Putamen (tissue), 1 donor: ENCODE measurements around the gene RB1.
"Not testable (repeated sequence)": the region's sequence is repeated elsewhere in the genome, so short reads cannot be mapped to it uniquely, and the experiment has no call there.

Source experiments
- DNase-seq: peaks from one replicate; pipeline ENCODE4 v3.0.0-alpha.2; 2016; ENCODE audit warnings: low spot score

RB1 gene

GRCh38 chr13:48410199-48410598, 106.6 kb downstream of the RB1 start:
- no peak for DNase-seq

GRCh38 chr13:48411147-48411794, 107.7 kb downstream of the RB1 start:
- no peak for DNase-seq

DNA sequence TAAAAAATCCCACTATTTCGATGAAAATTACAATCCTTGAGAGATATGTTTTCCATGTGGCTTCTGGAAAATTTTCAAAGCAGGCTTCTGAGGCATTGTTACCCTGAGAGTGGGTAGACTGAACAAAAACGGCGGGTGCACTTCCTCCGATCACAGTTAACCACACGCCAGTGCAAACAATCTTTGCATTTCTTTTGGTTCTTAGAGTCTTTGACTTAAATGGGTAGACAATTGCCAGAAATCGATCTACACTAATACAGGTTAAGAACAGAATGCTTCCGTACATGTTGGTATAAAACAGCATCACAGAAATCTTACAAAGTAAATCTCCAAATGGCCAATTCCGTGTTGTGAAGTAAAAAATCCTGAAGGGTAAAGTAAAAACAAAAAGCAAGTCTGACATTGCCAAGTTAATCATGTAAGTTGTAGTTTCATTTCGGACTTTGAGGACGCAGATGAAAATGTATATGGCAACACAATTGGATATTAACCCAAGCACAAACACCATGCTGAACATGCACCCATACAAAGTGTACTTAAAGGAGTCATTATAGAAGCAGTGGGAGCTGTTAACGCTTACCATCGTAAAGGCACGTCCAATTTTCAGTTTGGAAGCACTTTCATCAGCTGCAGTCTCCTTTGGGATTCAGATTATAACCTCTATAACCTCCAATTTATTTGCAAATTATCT, 108.4 kb downstream of the RB1 start:
- no peak for DNase-seq

GRCh38 chr13:48412881-48413351, 109.4 kb downstream of the RB1 start, which contains the start of gene LPAR6:
Gene LPAR6 (minus strand): TSS chr13:48413113. CDS start chr13:48412423, 690 bp downstream.
- DNase-seq: peak; percentile 39

- DNase-seq: no peak
These were observed 111.0 kb downstream of the RB1 start for GRCh38 chr13:48414501-48414900.

- no peak for DNase-seq
These were observed 112.0 kb downstream of the RB1 start for GRCh38 chr13:48415516-48415915.

DNA sequence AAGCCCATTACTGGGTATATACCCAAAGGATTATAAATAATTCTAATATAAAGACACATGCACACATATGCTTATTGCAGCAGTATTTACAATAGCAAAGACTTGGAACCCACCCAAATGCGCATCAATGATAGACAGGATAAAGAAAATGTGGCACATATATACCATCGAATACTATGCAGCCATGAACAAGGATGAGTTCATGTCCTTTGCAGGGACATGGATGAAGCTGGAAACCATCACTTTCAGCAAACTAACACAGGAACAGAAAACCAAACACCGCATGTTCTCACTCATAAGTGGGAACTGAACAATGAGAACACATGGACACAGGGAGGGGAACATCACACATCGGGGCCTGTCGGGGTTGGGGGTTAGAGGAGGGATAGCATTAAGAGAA, 118.5 kb downstream of the RB1 start:
- not testable (repeated sequence) for DNase-seq

GRCh38 chr13:48424212-48424611, 120.7 kb downstream of the RB1 start:
- DNase-seq: no peak

GRCh38 chr13:48426052-48426451, 122.5 kb downstream of the RB1 start:
- DNase-seq: no peak

GRCh38 chr13:48426755-48427298, 123.3 kb downstream of the RB1 start:
- not testable (repeated sequence) for DNase-seq

DNA sequence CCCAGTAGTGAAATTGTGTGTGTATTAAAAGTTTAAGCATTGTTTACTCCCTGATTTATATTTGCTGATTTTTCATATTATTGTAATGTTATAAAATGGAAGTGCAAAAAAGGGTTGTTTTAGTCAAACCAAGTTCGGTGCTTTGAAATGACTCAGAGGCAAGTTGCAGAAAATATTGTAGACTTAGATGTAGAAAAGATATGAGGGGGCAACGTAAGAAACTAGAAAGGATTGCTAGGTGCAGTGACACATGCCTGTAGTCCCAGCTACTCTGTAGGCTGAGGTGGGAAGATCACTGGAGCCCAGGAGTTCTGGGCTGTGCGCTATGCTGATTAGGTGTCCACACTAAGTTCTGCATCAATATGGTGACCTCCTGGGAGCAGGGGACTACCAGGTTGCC, 125.5 kb downstream of the RB1 start:
- DNase-seq: no peak

DNA sequence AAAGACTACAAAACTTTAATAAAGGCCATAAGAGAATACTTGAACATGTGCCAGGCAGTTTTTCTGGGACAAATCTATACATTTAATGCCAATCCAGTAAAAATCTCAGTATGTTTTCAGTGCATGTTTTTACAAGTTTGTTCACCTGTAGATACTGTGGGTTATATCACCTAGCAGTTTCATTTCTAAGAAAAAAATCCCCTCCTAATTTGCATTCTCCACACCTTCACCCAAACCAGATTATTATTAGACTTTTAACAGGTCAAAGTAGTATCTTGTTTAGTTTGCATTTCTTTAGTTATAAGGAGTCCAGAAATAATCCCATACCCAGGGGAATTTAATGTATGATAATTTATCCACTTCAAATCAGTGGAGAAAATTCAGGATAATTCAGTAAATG, 126.3 kb downstream of the RB1 start:
- DNase-seq: no peak

GRCh38 chr13:48431431-48431830, 127.9 kb downstream of the RB1 start:
- DNase-seq: no peak

- DNase-seq: no peak
These were observed 128.6 kb downstream of the RB1 start for GRCh38 chr13:48431987-48432615.

DNA sequence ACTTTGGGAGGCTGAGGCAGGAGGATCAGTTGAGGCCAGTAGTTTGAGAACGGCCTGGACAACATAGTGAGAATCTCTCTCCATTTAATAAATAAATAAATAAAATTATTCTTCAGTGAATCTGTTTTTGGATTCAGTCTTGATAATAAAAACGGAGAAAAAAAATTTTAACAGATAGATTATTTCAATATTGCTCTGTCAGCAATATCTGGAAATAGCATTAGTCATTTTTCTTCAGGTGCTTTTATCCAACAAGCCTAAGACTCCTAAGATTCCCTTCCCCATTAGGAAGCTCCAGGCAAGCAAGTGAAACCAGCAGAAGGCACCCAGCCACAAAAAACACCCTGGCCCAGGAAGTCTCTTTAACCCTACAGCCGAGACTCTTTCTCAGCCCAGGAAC, 130.6 kb downstream of the RB1 start:
- no peak for DNase-seq

GRCh38 chr13:48436661-48437288, 133.2 kb downstream of the RB1 start:
- DNase-seq: no peak

DNA sequence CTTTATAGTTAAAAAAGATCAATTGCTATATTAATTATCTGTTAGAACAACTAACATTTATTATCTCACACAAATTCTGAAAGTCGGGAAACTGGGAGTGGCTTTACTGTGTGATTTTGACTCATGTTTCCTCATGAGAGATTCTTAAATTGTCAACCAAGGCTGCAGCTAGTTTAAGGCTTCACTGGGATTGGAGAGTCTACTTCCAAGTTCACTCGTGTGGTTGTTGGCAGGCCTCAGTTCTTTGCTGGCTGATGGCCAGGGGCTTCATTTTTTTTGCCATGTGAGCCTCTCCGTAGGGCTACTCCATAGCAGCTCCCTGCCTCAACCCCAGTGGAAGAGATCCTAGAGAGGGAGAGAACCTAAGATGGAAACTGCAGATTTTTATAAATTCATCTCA, 133.8 kb downstream of the RB1 start:
- DNase-seq: no peak

DNA sequence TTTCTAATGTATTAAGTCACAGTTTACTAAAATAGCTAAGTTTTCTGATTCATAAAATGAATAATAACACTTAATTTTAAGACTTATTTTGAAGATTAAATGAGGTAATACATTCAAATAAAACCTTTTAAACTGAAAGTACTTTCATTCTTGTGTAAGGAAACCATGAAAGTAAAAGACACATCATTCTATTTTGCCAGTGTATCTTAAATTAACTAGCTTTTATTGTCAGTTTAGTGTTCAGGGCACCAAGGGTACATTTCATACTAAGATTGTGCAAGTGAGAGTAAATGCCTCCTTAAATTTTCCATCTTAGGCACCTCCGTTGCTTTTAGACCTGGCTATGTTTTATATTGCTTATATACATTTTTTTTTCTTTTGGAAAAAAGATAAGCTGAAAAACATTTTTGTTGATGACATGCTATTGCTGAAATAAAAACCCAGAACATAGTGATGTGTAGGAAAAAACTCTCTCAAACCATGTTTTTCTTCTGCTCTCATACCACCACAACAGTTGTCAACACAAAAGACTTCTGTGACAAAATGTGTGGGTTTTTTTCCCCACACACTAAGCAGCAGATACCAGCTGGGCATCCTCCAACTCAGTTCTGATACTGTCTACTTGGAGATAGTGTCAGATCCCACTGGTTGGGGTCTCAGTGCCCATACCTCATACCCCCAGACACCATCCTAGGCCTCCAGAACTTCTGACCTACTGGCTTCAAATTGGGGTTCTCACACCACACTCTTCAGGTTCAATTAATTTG, 140.1 kb downstream of the RB1 start:
- no peak for DNase-seq

DNA sequence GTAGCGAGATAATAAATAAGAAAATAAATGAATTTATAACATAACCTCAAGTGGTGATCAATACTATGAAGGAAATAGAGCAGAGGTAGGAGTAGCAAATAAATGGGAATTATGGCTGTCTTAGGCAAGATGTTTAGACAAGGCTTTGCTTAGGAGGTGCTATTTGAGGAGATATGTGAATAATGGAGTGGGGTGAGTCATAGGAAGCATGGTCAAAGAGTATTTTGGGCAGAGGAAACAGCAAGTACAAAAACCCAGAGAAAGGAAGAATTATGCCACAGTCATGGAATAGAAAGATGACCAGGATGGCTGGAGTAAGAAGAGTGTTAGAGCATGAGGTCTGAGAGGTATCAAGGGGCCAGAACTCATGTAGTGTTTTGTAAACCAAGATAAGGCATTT, 142.9 kb downstream of the RB1 start:
- no peak for DNase-seq

DNA sequence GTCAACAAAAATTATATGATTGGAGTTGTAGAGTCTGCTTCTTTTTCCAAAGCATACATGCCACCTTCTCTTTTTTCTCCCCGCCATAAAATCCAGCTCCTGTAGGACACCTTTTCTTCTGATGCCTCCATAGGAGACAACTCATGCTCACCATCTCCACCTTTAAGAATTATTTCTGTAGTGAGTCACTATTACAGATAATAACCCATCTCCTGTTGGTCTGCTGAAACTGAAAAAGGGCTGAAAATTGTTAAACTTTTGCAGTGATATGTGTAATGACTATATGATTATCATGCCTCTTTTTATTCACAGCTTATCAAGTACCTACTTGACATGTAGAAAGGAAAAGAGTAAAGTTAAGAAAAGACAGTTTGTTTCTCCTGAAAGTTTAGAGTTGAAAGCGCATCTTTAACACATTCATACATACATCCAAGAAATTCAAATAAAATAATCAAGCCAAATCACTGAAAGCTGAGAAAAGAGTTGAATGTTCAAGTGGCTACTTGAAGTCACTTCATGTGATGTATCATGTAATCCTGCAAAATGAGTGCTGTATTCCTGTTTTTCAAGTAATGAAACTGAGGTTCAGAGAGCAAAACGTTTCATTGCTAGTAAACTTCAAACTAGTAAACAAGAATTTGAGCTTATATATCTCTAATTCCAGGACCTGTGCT, 144.9 kb downstream of the RB1 start:
- DNase-seq: no peak

DNA sequence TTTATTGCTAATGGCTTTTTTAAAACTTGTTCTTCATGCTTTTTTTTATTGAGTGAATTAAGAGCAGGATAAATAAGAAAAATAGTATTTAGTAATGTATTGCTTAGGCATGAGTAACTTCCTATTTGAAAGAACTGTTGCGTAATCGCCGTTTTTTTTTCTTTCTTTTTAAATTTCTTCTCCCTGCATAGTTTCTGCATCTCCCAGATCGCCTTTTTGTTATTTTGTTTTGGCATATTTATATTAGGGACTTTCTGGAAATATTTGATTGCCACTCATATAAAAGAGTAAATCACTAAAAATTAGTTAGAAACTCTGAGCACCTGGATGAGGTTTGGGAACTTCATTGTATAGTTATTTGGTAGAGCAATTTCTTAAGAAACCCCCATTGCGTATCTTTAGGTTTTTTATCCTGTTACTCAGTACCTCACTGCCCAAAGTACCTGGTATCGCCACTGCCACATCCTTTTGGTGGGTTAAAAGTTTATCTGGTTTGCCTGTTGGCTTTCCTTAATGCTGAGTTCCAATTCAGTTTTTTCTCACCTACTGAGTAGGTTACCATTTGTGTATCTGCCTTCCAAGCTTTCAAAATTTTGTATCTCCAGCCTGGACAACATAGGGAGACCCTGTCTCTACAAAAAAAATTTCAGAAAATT, 145.5 kb downstream of the RB1 start:
- no peak for DNase-seq
